Caki2 (cell line): ENCODE data around the gene ITPRIP. TPM values are rescaled to one million over a fixed set of nuclear protein-coding genes. Genes with fewer than 3 reads are reported as not detected.

Experiments
- DNase-seq: peaks from one replicate; pipeline ENCODE4 v3.0.0-alpha.2; 2015; ENCODE audit warnings: low read depth
- in situ Hi-C: cut with HindIII; loops from 2 replicates; pipeline ENCODE4 v1.10.0; 2016; ENCODE audit warnings: low sequenced_read_pairs, low pct_unique_long_range_greater_than_20kb, mixed read lengths
- total RNA-seq: library from RNA; depleted of rRNA; stranded (reverse); fragments of >200 nt; shearing (Covaris generic); gene quantifications from 2 replicates; pipeline ENCODE4 v1.2.3, GENCODE V29; 2014; ENCODE audit warnings: low replicate concordance; rRNA removed

Gene ITPRIP
- total RNA-seq, 1 experiment from 2014 or later: 16.6 TPM

DNA sequence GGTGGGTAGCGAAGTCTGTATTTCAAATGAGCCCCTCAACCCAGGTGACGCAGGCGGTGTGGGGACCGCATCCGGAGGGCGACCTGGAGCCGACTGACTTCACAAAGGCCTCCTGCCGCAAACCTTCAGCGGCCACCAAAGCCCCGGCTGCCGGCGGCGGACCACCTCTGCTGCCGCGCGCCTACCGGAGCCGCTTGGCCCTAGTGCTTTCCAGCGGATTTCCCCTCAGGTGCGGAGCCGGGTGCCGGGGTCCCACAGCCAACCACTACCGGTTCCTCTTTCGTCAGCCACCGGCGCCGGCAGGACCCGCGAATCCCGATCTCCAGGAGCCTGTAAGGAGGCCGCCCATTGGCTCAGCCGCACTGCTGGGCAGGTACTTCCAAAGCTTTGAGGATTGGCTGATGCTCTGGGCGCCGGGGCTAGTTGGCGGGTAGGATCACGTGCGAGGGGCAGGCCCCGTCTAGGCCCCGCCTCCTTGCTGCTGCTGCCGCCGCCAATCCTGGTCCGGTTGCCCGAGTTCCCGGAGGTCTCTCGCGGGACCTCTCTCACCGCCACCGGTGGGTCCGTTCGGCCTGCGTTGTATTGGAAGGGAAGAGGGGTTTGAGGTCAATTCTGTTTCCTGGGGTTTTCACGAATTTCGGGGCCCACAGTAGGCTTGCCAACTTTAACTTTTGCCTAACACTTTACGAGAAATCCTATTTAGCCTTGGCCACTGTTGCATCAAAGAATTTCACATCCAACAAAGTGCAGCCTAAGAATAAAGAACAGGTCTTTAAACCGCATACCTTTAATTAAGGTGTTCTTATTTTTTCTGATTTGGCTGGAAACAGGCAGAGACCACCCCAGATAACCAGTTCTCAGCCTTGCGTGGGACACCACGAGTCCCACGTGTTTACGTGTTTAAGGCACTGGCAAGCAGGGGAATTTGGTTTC lies 69.3 kb downstream of the ITPRIP start, which contains the start of gene GSTO2:
GSTO2 (plus strand) TSS at position 472 of the 933 bp plus-strand sequence. CDS start 5,732 bp downstream, outside the sequence.
- in situ Hi-C loops: no loop called here
- peak; percentile 97 for DNase-seq

DNA sequence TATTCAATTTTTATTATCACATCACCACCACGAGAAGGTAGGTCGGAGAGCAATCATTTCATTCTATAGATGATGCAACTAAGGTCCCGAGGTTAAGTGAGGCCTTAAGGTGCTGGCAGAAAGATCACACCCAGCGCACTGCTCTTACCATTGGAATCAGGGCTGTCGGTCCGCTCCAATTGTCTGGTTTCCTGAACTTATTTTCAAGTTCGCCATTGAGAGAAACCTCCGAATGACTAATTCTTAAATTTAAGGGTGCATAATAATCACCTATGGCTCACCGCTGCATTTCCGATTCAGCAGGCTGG lies 69.9 kb downstream of the ITPRIP start:
- in situ Hi-C loops: no loop called here
- no peak for DNase-seq

DNA sequence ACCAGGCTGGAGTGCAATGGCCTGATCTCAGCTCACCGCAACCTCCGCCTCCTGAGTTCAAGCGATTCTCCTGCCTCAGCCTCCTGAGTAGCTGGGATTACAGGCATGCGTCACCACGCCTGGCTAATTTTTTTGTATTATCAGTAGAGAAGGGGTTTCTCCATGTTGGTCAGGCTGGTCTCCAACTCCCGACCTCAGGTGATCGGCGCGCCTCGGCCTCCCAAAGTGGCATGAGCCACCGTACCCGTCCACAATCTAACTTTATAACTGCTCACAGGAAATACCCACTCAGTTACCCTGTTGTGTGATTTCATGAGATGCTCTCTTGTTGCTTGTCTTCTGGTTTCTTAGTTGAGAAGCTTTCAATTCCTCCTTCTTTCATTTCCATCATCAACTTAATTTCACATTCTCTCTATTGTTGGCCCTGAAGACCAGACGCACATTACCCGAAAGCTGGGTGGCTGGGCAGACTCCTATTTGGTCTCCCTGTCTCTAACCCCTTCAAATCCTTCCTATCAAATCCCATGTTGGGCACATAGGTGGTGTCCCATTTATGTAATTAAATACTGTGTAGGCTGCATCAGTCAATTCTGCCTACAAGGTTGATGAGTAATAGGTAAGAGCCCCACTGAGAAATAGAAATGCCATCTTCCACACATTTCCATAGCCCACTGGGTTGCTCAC lies 70.4 kb downstream of the ITPRIP start:
- in situ Hi-C loops: no loop called here
- DNase-seq: no peak

DNA sequence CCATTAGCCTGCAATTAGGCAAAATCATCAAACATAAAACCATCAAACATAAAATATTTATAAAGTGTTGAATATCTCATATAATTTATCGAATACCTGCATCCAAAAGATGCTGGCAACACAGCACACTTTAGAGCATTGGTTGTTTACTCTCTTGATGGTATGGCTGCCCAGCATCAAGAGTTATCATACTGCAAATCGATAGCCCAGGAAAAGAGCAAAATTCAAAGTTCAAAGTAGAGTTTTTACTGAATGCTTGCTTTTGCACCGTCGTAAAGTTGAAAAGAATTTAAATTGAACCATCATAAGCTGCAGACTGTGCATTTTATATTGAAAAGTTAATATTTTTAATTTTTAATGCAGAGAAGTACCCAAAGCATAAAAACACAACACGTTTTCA lies 73.5 kb downstream of the ITPRIP start:
- DNase-seq: no peak
- in situ Hi-C loops: no loop called here

DNA sequence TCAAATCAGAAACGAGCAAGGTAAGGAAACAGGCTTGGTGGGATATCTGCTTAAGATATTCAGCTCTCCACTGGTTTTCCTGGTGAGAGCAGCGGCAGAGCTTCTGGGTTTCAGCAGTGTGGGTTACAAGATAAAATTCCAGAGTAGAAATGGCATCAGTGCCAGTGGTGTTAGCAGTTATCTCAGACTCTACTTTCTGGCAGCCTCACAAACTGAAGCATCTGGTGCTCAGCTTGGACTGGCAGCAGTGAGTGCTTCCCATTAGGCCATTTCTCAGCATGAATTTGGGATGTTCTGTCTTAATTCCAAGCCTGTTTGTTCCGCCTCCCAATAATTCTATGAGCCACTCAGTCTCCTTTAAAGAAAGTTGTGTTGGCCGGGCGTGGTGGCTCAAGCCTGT lies 76.2 kb downstream of the ITPRIP start:
- no peak for DNase-seq
- in situ Hi-C loops: no loop called here

DNA sequence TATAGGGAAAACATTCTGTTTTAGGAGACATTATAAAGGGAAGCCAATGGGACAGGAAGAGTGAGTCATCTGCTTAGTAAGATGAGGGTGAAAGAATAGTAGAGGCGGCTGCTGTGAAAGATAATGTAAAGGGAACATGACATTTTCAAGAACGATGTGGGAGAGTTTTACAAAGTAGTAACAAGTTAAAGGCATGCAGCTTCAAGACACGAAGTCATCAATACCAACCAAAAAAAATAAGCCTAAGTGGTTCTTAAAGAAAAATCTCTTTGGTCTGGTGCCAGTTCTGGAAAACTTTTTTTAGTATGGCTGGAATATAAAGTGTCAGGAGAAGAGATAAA lies 77.5 kb downstream of the ITPRIP start:
- DNase-seq: no peak
- in situ Hi-C loops: no loop called here

DNA sequence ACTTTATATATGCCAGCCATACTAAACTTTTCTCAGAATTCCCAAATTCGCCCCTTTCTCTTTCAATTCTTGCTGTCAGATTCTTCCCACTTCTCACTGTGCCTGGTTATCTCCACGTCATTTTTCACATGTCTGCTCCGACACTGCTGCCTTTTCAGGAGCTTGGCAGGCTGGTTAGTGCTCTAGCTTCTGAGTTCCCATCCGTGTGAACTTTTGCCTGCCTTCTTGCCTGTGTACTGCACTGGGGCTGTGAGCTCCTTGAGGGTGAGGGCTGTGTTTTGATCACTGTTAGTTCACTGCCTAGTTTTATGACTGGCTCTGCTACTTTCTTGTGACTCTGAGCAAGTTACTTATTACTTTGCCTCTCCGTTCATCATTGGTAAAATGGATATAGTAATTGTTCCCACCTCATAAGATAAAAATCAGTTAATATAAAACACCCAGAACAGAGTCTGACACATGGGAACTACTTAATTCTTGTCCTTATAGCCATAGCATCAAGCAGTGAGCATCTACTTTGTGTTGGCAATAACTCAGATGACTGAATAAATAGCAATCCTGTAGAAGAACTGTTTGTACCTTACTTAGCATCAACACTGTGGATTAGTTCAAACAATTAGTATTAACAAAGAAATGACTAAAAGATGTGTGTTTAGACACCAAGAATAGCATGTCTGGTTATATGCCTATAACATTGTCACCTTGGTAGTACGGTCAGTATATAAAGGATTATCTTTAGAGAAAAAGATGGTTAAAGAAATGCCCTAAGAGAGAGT lies 78.1 kb downstream of the ITPRIP start:
- in situ Hi-C loops: no loop called here
- no peak for DNase-seq

Other genes starting within 250 kb of the ITPRIP start
- 15.6 and 20.8 TPM in 2 replicates for gene SFR1, start 216.3 kb downstream of the ITPRIP start, total RNA-seq
- 1.1 and 2.7 TPM in 2 replicates for gene CFAP43, start 106.1 kb downstream of the ITPRIP start, total RNA-seq
- gene GSTO1, start 83.6 kb downstream of the ITPRIP start, total RNA-seq: 96.6 and 108 TPM in 2 replicates
- gene GSTO2, start 69.3 kb downstream of the ITPRIP start, total RNA-seq: 2.8 and 15.1 TPM in 2 replicates
- 0.07 TPM in 1 of 2 replicates, not detected in the other for gene CFAP58, start 15.4 kb upstream of the ITPRIP start, total RNA-seq